ENCODE measurements around the gene HLA-DRB1.

The HLA-DRB1 gene

GRCh38 chr6:32624565-32624964 is 34.9 kb upstream of the HLA-DRB1 start:
- Histone ChIP-seq H3K27me3 (ENCODE audit: control insufficient read depth in 1 of 2, insufficient read depth in 2 of 2, low read length in 2 of 2) (no peaks in the 10 kb centered on the region), H3K27ac (ENCODE audit: low read depth, low read length) (no peak overlapping the region), H3K4me3 (ENCODE audit: low read depth in 1 of 2, low read length in 2 of 2) (no peak overlapping the region), H3K4me1 (ENCODE audit: control insufficient read depth in 1 of 2, insufficient read depth in 2 of 2, low read length in 2 of 2) (peaks cover 0 to 4% of the 10 kb centered on the region in 2 donors), H3K9me3 (ENCODE audit: control insufficient read depth in 1 of 2, low read length in 2 of 2) (no peaks in the 10 kb centered on the region), H3K9ac (ENCODE audit: low read depth in 1 of 2, low read length in 2 of 2) (no peak overlapping the region), H3K36me3 (ENCODE audit: control insufficient read depth in 1 of 2, insufficient read depth in 2 of 2, low read length in 2 of 2) (no peaks in the 10 kb centered on the region)

GRCh38 chr6:32623693-32624092 is 34.0 kb upstream of the HLA-DRB1 start:
- Histone ChIP-seq H3K27me3 (ENCODE audit: control insufficient read depth in 1 of 2, insufficient read depth in 2 of 2, low read length in 2 of 2) (no peaks in the 10 kb centered on the region), H3K4me1 (ENCODE audit: control insufficient read depth in 1 of 2, insufficient read depth in 2 of 2, low read length in 2 of 2) (peaks cover 0 to 4% of the 10 kb centered on the region in 2 donors), H3K4me3 (ENCODE audit: low read depth in 1 of 2, low read length in 2 of 2) (no peak overlapping the region), H3K9ac (ENCODE audit: low read depth in 1 of 2, low read length in 2 of 2) (no peak overlapping the region), H3K27ac (ENCODE audit: low read depth, low read length) (no peak overlapping the region), H3K9me3 (ENCODE audit: control insufficient read depth in 1 of 2, low read length in 2 of 2) (no peaks in the 10 kb centered on the region), H3K36me3 (ENCODE audit: control insufficient read depth in 1 of 2, insufficient read depth in 2 of 2, low read length in 2 of 2) (no peaks in the 10 kb centered on the region)

DNA sequence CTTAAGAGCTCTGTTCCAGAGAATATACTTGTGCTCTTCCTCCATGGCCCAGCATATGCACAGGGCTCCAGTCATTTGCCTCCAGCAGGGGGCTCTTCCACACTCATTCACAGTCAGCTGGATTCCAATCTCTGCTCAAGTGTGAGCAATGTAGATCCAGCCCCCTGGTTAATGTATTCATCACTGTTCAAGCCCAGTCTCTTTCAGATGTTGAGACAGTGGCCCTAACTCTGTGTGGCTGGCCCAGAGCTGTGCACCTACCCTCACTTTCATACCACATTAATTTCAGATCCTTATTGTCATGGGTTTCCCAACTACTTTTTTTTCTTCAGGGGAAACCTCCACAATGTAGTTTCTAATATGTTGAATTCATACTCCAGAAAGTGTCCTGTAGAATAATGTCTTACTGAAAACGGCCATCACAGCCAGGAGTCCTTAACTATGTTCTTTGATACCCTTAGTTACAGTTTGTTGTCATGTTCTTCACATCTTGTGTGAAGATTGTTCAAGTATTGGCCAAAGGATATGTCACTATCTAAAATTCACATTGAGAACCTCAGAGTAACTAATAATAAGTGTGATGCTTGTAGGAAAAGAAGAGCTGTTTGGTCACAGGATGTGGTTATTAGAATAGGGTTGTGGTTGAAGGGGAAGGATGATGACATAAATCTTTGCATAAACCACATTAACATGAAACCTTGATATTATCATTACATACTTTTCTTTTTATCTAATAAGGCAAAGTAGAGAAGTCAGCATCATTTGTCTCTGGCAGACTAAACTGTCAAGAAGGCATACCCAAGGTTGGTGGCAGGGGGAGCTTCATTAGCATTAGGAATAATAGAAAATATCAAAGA is 33.1 kb upstream of the HLA-DRB1 start:
- Histone ChIP-seq H3K4me3 (ENCODE audit: low read depth in 1 of 2, low read length in 2 of 2) (no peak overlapping the region), H3K27ac (ENCODE audit: low read depth, low read length) (no peak overlapping the region), H3K9ac (ENCODE audit: low read depth in 1 of 2, low read length in 2 of 2) (no peak overlapping the region), H3K27me3 (ENCODE audit: control insufficient read depth in 1 of 2, insufficient read depth in 2 of 2, low read length in 2 of 2) (no peaks in the 10 kb centered on the region), H3K4me1 (ENCODE audit: control insufficient read depth in 1 of 2, insufficient read depth in 2 of 2, low read length in 2 of 2) (peaks cover 0 to 4% of the 10 kb centered on the region in 2 donors), H3K36me3 (ENCODE audit: control insufficient read depth in 1 of 2, insufficient read depth in 2 of 2, low read length in 2 of 2) (no peaks in the 10 kb centered on the region), H3K9me3 (ENCODE audit: control insufficient read depth in 1 of 2, low read length in 2 of 2) (peaks cover 0 to 5% of the 10 kb centered on the region in 2 donors)

GRCh38 chr6:32621372-32621771 is 31.7 kb upstream of the HLA-DRB1 start:
- Histone ChIP-seq H3K27me3 (ENCODE audit: control insufficient read depth in 1 of 2, insufficient read depth in 2 of 2, low read length in 2 of 2) (no peaks in the 10 kb centered on the region), H3K27ac (ENCODE audit: low read depth, low read length) (no peak overlapping the region), H3K4me3 (ENCODE audit: low read depth in 1 of 2, low read length in 2 of 2) (no peak overlapping the region), H3K9ac (ENCODE audit: low read depth in 1 of 2, low read length in 2 of 2) (no peak overlapping the region), H3K4me1 (ENCODE audit: control insufficient read depth in 1 of 2, insufficient read depth in 2 of 2, low read length in 2 of 2) (peaks cover 0 to 4% of the 10 kb centered on the region in 2 donors), H3K36me3 (ENCODE audit: control insufficient read depth in 1 of 2, insufficient read depth in 2 of 2, low read length in 2 of 2) (no peaks in the 10 kb centered on the region), H3K9me3 (ENCODE audit: control insufficient read depth in 1 of 2, low read length in 2 of 2) (peaks cover 0 to 5% of the 10 kb centered on the region in 2 donors)

- H3K27me3 ChIP-seq (ENCODE audit: control insufficient read depth in 1 of 2, insufficient read depth in 2 of 2, low read length in 2 of 2): no peaks in the 10 kb centered on the region
- H3K9me3 ChIP-seq (ENCODE audit: control insufficient read depth in 1 of 2, low read length in 2 of 2): peaks cover 0 to 5% of the 10 kb centered on the region in 2 donors
- H3K4me3 ChIP-seq (ENCODE audit: low read depth in 1 of 2, low read length in 2 of 2): no peak overlapping the region
- no peaks in the 10 kb centered on the region for H3K36me3 ChIP-seq (ENCODE audit: control insufficient read depth in 1 of 2, insufficient read depth in 2 of 2, low read length in 2 of 2)
- H3K9ac ChIP-seq (ENCODE audit: low read depth in 1 of 2, low read length in 2 of 2): no peak overlapping the region
- no peaks in the 10 kb centered on the region for H3K4me1 ChIP-seq (ENCODE audit: control insufficient read depth in 1 of 2, insufficient read depth in 2 of 2, low read length in 2 of 2)
- H3K27ac ChIP-seq (ENCODE audit: low read depth, low read length): no peak overlapping the region
These were observed 28.1 kb upstream of the HLA-DRB1 start for GRCh38 chr6:32617751-32618150.

DNA sequence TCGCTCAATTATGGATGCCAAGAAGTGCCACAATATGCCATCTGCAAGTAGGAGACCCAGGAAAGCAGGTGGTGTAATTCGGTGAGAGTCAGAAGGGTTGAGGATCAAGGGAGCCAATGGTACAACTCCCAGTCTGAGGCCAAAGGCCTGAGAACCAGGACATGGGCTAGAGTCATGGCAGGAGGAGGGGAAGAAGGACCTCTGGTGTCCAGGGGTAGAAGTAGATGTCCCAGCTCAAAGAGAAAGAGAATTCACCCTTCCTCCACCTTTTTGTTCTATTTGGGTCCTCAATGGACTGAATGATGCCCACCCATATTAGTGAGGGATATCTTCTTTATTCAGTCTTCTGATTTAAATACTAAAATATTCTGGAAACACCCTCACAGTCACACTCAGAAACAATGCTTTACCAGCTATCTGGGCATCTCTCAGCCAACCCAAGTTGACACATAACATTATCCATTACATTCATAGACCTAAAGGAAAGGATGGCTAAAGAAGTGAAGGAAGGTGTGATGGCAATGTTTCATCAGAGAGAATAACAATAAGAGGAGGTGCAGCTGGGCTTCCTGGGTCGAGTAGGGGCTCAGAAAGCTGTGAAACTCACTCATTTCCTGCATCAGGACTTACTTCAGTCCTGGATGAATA is 26.4 kb upstream of the HLA-DRB1 start:
- H3K4me3 ChIP-seq (ENCODE audit: low read depth in 1 of 2, low read length in 2 of 2): no peak overlapping the region
- H3K9me3 ChIP-seq (ENCODE audit: control insufficient read depth in 1 of 2, low read length in 2 of 2): peaks cover 0 to 5% of the 10 kb centered on the region in 2 donors
- H3K27me3 ChIP-seq (ENCODE audit: control insufficient read depth in 1 of 2, insufficient read depth in 2 of 2, low read length in 2 of 2): no peaks in the 10 kb centered on the region
- no peak overlapping the region for H3K9ac ChIP-seq (ENCODE audit: low read depth in 1 of 2, low read length in 2 of 2)
- H3K36me3 ChIP-seq (ENCODE audit: control insufficient read depth in 1 of 2, insufficient read depth in 2 of 2, low read length in 2 of 2): no peaks in the 10 kb centered on the region
- no peak overlapping the region for H3K27ac ChIP-seq (ENCODE audit: low read depth, low read length)
- H3K4me1 ChIP-seq (ENCODE audit: control insufficient read depth in 1 of 2, insufficient read depth in 2 of 2, low read length in 2 of 2): no peaks in the 10 kb centered on the region

- Histone ChIP-seq H3K27ac (ENCODE audit: low read depth, low read length) (no peak overlapping the region), H3K4me1 (ENCODE audit: control insufficient read depth in 1 of 2, insufficient read depth in 2 of 2, low read length in 2 of 2) (peaks cover 0 to 5% of the 10 kb centered on the region in 2 donors), H3K9ac (ENCODE audit: low read depth in 1 of 2, low read length in 2 of 2) (no peak overlapping the region), H3K4me3 (ENCODE audit: low read depth in 1 of 2, low read length in 2 of 2) (no peak overlapping the region), H3K9me3 (ENCODE audit: control insufficient read depth in 1 of 2, low read length in 2 of 2) (peaks cover 0 to 5% of the 10 kb centered on the region in 2 donors), H3K36me3 (ENCODE audit: control insufficient read depth in 1 of 2, insufficient read depth in 2 of 2, low read length in 2 of 2) (no peaks in the 10 kb centered on the region), H3K27me3 (ENCODE audit: control insufficient read depth in 1 of 2, insufficient read depth in 2 of 2, low read length in 2 of 2) (no peaks in the 10 kb centered on the region)
These were observed 24.9 kb upstream of the HLA-DRB1 start for GRCh38 chr6:32614366-32615081.

DNA sequence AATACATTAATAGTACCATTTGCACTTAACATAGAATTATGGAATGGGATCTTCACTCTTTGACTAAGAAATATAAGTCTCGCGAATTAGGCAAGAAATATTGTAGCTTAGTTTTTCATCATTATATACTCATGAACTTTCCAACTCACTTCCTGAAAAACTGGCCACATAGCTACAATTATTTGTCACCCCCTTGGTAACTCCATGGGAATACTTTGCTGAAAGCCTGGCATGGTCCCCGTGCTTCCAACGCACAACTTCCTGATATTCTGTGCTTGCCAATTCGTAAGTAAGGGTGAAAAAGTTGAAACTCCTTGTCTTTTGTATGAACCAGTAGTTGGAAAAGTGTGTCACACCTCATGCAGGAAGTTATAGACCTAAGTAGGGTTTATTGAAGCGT is 23.8 kb upstream of the HLA-DRB1 start:
- Histone ChIP-seq H3K27ac (ENCODE audit: low read depth, low read length) (no peak overlapping the region), H3K27me3 (ENCODE audit: control insufficient read depth in 1 of 2, insufficient read depth in 2 of 2, low read length in 2 of 2) (no peaks in the 10 kb centered on the region), H3K4me3 (ENCODE audit: low read depth in 1 of 2, low read length in 2 of 2) (no peak overlapping the region), H3K4me1 (ENCODE audit: control insufficient read depth in 1 of 2, insufficient read depth in 2 of 2, low read length in 2 of 2) (peaks cover 0 to 8% of the 10 kb centered on the region in 2 donors), H3K9ac (ENCODE audit: low read depth in 1 of 2, low read length in 2 of 2) (no peak overlapping the region), H3K9me3 (ENCODE audit: control insufficient read depth in 1 of 2, low read length in 2 of 2) (peaks cover 0 to 5% of the 10 kb centered on the region in 2 donors), H3K36me3 (ENCODE audit: control insufficient read depth in 1 of 2, insufficient read depth in 2 of 2, low read length in 2 of 2) (no peaks in the 10 kb centered on the region)

DNA sequence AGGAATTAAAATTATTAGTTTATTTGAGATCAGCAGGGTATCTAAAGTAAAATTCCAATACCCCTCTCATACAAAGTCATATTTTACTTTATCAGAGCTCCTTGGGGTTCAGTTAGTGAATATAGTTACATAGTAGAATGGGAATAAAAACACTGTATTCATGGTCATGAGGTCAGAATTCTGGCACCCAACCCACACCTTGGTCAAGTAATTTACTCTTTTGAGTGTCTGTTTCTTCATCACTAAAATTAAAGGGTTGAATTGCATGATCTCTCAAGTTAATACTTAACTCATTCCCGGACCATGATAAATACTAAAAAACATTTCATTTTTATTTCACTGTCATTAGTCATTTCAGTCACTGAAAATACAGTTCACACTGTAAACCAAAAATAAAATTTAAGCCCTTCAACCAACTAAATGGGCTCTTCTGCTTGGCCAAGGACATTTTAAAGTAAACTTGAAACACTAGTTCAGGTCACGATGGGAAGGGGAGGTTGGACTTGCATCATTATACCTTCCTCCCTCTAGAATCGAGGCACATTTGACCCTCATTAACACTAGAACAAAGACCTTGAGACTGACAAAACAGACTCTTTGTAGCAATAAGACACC is 21.1 kb upstream of the HLA-DRB1 start:
- H3K9ac ChIP-seq (ENCODE audit: low read depth in 1 of 2, low read length in 2 of 2): no peak overlapping the region
- H3K27ac ChIP-seq (ENCODE audit: low read depth, low read length): no peak overlapping the region
- H3K27me3 ChIP-seq (ENCODE audit: control insufficient read depth in 1 of 2, insufficient read depth in 2 of 2, low read length in 2 of 2): no peaks in the 10 kb centered on the region
- H3K36me3 ChIP-seq (ENCODE audit: control insufficient read depth in 1 of 2, insufficient read depth in 2 of 2, low read length in 2 of 2): no peaks in the 10 kb centered on the region
- H3K4me3 ChIP-seq (ENCODE audit: low read depth in 1 of 2, low read length in 2 of 2): no peak overlapping the region
- H3K4me1 ChIP-seq (ENCODE audit: control insufficient read depth in 1 of 2, insufficient read depth in 2 of 2, low read length in 2 of 2): peaks cover 0 to 8% of the 10 kb centered on the region in 2 donors
- H3K9me3 ChIP-seq (ENCODE audit: control insufficient read depth in 1 of 2, low read length in 2 of 2): no peaks in the 10 kb centered on the region

Data from duodenal mucosa (tissue), 2 donors.